ENCODE measurements around the gene LELP1.
"Not testable (repeated sequence)": the region's sequence is repeated elsewhere in the genome, so short reads cannot be mapped to it uniquely, and the experiment has no call there.

LELP1 gene

GRCh38 chr1:153213519-153213918 lies 10.3 kb downstream of the LELP1 start:
- TF ChIP-seq, protein P1, sequence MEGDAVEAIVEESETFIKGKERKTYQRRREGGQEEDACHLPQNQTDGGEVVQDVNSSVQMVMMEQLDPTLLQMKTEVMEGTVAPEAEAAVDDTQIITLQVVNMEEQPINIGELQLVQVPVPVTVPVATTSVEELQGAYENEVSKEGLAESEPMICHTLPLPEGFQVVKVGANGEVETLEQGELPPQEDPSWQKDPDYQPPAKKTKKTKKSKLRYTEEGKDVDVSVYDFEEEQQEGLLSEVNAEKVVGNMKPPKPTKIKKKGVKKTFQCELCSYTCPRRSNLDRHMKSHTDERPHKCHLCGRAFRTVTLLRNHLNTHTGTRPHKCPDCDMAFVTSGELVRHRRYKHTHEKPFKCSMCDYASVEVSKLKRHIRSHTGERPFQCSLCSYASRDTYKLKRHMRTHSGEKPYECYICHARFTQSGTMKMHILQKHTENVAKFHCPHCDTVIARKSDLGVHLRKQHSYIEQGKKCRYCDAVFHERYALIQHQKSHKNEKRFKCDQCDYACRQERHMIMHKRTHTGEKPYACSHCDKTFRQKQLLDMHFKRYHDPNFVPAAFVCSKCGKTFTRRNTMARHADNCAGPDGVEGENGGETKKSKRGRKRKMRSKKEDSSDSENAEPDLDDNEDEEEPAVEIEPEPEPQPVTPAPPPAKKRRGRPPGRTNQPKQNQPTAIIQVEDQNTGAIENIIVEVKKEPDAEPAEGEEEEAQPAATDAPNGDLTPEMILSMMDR (IDR thresholded peaks at IDR 0.05; ENCODE audit: insufficient read depth, missing control alignments), result no peak
- FAIRE-seq (no peak), DNase-seq (ENCODE audit: insufficient read length, low spot score) (no peak)

DNA sequence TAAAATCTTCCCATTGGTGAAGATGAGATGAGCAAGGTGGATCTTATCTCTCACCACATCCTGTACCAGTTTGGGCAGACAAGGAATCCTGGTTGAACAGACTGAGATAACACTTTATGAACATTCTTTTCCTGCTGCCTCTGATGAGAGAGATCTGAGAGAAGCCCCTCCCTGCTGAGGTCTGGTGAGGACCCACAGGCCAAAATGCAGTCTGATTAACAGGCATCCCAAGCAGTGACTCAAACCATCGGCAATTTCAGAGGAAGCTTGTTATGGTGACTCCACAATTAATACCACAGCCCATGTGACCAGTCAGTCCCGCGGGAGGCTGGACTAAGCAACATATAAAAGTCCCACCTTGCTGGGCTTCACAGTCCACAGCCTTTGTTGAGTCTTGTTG lies 14.0 kb downstream of the LELP1 start, which contains the start of gene PRR9:
Gene PRR9, plus strand, starts transcription at position 373 of the 400 bp plus-strand sequence. CDS start 561 bp downstream, outside the sequence.
- TF ChIP-seq, protein P1 (IDR thresholded peaks at IDR 0.05; ENCODE audit: insufficient read depth, missing control alignments), result no peak
- no peak for DNase-seq (ENCODE audit: insufficient read length, low spot score)
- no peak for FAIRE-seq

DNA sequence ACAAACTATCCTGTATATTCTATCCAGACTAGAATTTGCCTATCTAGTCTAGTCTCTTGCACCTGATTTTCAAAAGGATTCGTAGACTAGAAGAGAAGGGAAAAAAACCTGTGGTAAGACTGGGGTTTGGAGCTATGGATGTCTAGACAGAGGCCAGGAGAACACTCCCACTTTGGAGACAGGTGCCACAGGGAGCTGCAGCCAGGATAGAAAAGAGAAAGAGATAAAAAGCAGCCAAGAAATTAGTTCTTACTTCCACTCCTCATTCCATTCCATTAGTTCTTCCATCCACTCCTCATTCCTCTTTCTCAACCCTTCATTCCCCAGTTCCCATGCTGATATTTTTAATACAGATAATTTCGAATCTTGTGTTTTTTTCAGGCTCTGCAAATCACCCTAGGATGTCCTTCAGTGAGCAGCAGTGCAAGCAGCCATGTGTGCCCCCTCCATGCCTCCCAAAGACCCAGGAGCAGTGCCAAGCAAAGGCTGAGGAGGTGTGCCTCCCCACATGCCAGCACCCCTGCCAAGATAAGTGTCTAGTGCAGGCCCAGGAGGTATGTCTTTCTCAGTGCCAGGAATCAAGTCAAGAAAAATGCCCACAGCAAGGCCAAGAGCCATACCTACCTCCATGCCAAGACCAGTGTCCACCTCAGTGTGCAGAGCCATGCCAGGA lies 14.7 kb downstream of the LELP1 start:
- FAIRE-seq, result no peak
- DNase-seq (ENCODE audit: insufficient read length, low spot score), result no peak
- TF ChIP-seq, protein P1 (IDR thresholded peaks at IDR 0.05; ENCODE audit: insufficient read depth, missing control alignments), result no peak

GRCh38 chr1:153220606-153221303 lies 17.5 kb downstream of the LELP1 start:
- DNase-seq (ENCODE audit: insufficient read length, low spot score) (no peak), FAIRE-seq (no peak)

GRCh38 chr1:153223040-153223891 lies 20.0 kb downstream of the LELP1 start:
- TF ChIP-seq, protein P1 (IDR thresholded peaks at IDR 0.05; ENCODE audit: insufficient read depth, missing control alignments), result peak; percentile 70

More at GRCh38 chr1:153220606-153221303, 17.5 kb downstream of the LELP1 start:
- TF ChIP-seq, protein P1 (IDR thresholded peaks at IDR 0.05; ENCODE audit: insufficient read depth, missing control alignments), result no peak

DNA sequence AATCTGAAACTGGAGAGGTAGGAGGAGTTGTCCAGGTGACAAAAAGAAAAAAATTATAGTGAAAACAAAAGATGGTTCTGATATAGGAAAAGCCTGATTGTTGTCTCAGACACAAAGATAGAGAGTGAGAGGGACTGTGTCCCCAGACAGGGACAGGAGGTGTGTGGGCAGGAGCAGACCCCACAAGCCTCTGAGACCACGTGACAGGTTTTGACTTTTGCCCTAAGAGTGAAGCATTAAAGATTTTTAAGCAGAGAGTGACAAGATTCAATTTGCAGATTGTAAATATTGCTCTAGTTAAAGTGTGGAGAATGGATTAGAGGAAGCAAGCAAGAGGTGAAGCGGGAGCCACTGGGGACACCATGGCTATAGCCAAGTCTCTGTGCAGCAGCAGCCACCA lies 24.6 kb downstream of the LELP1 start:
- no peak for DNase-seq (ENCODE audit: insufficient read length, low spot score)
- TF ChIP-seq, protein P1 (IDR thresholded peaks at IDR 0.05; ENCODE audit: insufficient read depth, missing control alignments), result no peak
- no peak for FAIRE-seq

More at GRCh38 chr1:153223040-153223891, 20.0 kb downstream of the LELP1 start:
- not testable (repeated sequence) for FAIRE-seq; DNase-seq (ENCODE audit: insufficient read length, low spot score)

Measured in D721Med (cell line).